Common myeloid progenitor, CD34-positive (primary cell): ENCODE results near the gene CCSAP.

Experiments used
- CTCF ChIA-PET: fragments of 350-600 bp; sonication (Branson Sonifier 250); formaldehyde crosslinking; loops from one replicate; lab custom pipeline; 2021; ENCODE audit warnings: antibody characterized with exemption; lab: Charles Lee
- POLR2A ChIA-PET: fragments of 350-600 bp; sonication (Branson Sonifier 250); formaldehyde crosslinking; loops from one replicate; lab custom pipeline; 2021; ENCODE audit warnings: antibody characterized with exemption; lab: Charles Lee
- DNase-seq, 3 donors: peaks; one replicate each; pipeline versions ENCODE4 v3.0.0 to v3.0.0-alpha.2; 2013
- H3K27ac ChIP-seq, 2 experiments: 1 replicate in 1 of 2; 2 replicates in 1 of 2; pipeline ENCODE4 v1.7.0; 2013; ENCODE audit warnings: inconsistent platforms in 2 of 2, low read length in 2 of 2, mild to moderate bottlenecking in 2 of 2, low read depth in 1 of 2, moderate library complexity in 1 of 2; ENCODE audit not compliant: severe bottlenecking in 2 of 2, insufficient read depth in 1 of 2, poor library complexity in 1 of 2
- H3K27me3 ChIP-seq, 5 experiments: replicated peaks in 2 of 5; 1 replicate in 3 of 5; 2 replicates in 2 of 5; pipeline versions ENCODE4 v1.6.1 to v1.7.0; 2013; ENCODE audit warnings: low read length in 4 of 5, mild to moderate bottlenecking in 2 of 5, moderate library complexity in 2 of 5, inconsistent platforms in 1 of 5; ENCODE audit not compliant: insufficient read depth in 5 of 5, control insufficient read depth in 4 of 5
- H3K36me3 ChIP-seq, 4 experiments: 1 replicate in 2 of 4; 2 replicates in 2 of 4; pipeline versions ENCODE4 v1.6.1 to v1.7.0; 2013; ENCODE audit warnings: low read length in 3 of 4, control low read depth in 1 of 4, mild to moderate bottlenecking in 1 of 4; ENCODE audit not compliant: control insufficient read depth in 4 of 4, insufficient read depth in 4 of 4
- H3K4me1 ChIP-seq, 4 experiments: 1 replicate in 3 of 4; 2 replicates in 1 of 4; pipeline versions ENCODE4 v1.6.1 to v1.7.1; 2013; ENCODE audit warnings: low read length in 3 of 4, mild to moderate bottlenecking in 3 of 4, control low read depth in 1 of 4, inconsistent platforms in 1 of 4, moderate library complexity in 1 of 4; ENCODE audit not compliant: control insufficient read depth in 4 of 4, insufficient read depth in 4 of 4; ENCODE audit errors: control extremely low read depth in 1 of 4
- H3K4me3 ChIP-seq, 7 experiments: 1 replicate in 4 of 7; 2 replicates in 3 of 7; pipeline versions ENCODE4 v1.5.1 to v1.7.0; 2013; ENCODE audit warnings: mild to moderate bottlenecking in 7 of 7, low read length in 6 of 7, moderate library complexity in 6 of 7, inconsistent platforms in 2 of 7, low read depth in 2 of 7, control low read depth in 1 of 7; ENCODE audit not compliant: insufficient read depth in 4 of 7, control insufficient read depth in 1 of 7; ENCODE audit errors: extremely low read depth in 1 of 7
- H3K9me3 ChIP-seq, 5 experiments: 1 replicate in 4 of 5; 2 replicates in 1 of 5; pipeline versions ENCODE4 v1.6.1 to v1.7.1; 2013; ENCODE audit warnings: low read length in 4 of 5, mild to moderate bottlenecking in 2 of 5, inconsistent platforms in 1 of 5, low read depth in 1 of 5, moderate library complexity in 1 of 5; ENCODE audit not compliant: control insufficient read depth in 4 of 5, insufficient read depth in 2 of 5; ENCODE audit errors: control extremely low read depth in 1 of 5
- WGBS: methylation state at CpG from one replicate; pipeline ENCODE4 v1.1.5; 2013; ENCODE audit not compliant: insufficient coverage; 5-methylcytosine and 5-hydroxymethylcytosine counted together

Gene CCSAP

DNA sequence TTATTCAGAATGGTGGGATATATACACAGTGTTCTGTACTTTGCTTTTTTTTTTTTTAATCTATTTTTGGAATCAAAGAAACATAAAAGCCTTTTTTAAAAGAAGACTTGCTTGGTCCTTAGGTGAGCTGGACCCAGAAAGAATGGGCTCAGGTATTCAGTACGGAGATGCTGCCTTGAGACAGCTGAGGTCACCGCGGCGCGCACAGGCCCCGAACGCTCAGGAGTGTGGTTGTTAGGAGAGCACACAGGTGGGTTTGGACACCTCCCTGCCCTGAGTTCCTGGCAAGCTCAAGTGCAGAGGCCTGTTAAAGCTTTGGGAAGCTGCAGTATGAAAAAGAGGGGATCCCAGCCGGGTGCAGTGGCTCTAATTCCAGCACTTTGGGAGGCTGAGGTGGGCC is 40.1 kb downstream of the CCSAP start:
- Histone ChIP-seq H3K4me3 (no peak overlapping the region), H3K4me1 (peaks cover 0 to 3% (median 1%) of the 10 kb centered on the region in 4 experiments), H3K36me3 (peaks cover 12 to 60% (median 34%) of the 10 kb centered on the region in 4 experiments), H3K27me3 (no peaks in the 10 kb centered on the region), H3K27ac (no peak overlapping the region), H3K9me3 (no peaks in the 10 kb centered on the region)
- ChIA-PET CTCF (interaction anchor here (0.6 kb wide), 1 partner anchor 1614 kb away, joined by 3 read pairs; no protein-coding TSS in a partner anchor), POLR2A (no interaction called here)
- 100% methylated on average over 2 of the region's 8 CpGs for WGBS
- no peak for DNase-seq

- Histone ChIP-seq H3K4me1 (peaks cover 0 to under 1% (median under 1%) of the 10 kb centered on the region in 4 experiments), H3K9me3 (no peaks in the 10 kb centered on the region), H3K27me3 (no peaks in the 10 kb centered on the region), H3K27ac (no peak overlapping the region), H3K4me3 (no peak overlapping the region), H3K36me3 (peaks cover 12 to 66% (median 42%) of the 10 kb centered on the region in 4 experiments)
- ChIA-PET CTCF (no interaction called here), POLR2A (no interaction called here)
- 100% methylated on average over 6 of the region's 6 CpGs for WGBS
- DNase-seq: no peak
These were observed 42.6 kb downstream of the CCSAP start for GRCh38 chr1:229300099-229300757.

DNA sequence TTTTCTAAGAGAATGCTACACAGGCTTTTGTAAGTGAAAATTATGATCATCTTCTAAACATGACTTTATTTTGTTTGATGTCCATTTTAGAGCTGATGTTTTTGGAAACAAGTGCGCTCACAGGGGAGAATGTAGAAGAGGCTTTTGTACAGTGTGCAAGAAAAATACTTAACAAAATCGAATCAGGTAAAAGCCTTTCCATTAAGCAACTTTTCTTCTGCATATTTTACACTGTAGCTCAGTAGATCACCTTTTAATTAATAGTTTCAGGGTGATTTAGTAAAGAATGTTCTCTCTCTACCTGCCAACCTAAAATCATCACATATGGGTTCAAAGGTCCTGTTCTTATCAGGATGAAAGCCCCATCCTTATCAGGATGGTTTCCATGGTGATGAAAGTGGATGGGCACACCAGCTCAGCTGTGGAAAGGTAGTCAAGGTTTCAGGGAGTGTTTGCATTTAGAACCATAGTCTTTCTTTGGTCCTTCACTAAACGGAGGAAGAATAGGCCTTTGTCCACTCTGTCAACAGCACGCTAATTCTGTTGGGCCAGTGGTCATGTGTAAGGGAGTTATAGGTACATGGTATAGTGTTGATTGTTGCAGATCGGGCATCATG is 43.9 kb downstream of the CCSAP start:
- H3K27me3 ChIP-seq: no peaks in the 10 kb centered on the region
- H3K27ac ChIP-seq: no peak overlapping the region
- no peaks in the 10 kb centered on the region for H3K4me1 ChIP-seq
- no peaks in the 10 kb centered on the region for H3K9me3 ChIP-seq
- POLR2A ChIA-PET: no interaction called here
- 97% methylated on average over 3 of the region's 5 CpGs for WGBS
- CTCF ChIA-PET: interaction anchor here (0.6 to 1.3 kb wide), 2 partner anchors 12 to 40 kb away, joined by 3 read pairs; no protein-coding TSS in a partner anchor
- no peak overlapping the region for H3K4me3 ChIP-seq
- no peak for DNase-seq
- H3K36me3 ChIP-seq: peaks cover 12 to 65% (median 40%) of the 10 kb centered on the region in 4 experiments

GRCh38 chr1:229298420-229298819 is 44.4 kb downstream of the CCSAP start:
- H3K36me3 ChIP-seq: peaks cover 12 to 64% (median 37%) of the 10 kb centered on the region in 4 experiments

DNA sequence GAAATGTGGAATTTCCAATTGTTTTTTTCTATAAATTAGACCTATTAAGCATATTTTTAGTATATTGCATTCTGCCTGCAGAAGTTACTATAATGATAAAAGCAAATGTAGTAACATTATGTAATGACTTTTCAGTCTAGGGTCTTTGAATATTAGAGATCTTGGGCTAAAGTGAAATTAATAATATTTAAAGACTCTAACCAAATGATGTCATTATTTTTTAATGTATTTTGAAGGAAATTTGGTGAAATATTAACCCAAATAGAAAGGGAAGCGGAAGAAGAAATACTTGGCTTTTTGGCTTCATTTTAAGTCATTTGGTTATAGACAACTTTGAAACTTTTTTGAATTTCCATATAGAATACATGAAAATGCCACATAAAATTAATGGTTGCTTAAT is 45.1 kb downstream of the CCSAP start:
- Histone ChIP-seq H3K4me1 (no peaks in the 10 kb centered on the region), H3K27me3 (no peaks in the 10 kb centered on the region), H3K9me3 (no peaks in the 10 kb centered on the region), H3K36me3 (peaks cover 12 to 58% (median 33%) of the 10 kb centered on the region in 4 experiments), H3K4me3 (no peak overlapping the region), H3K27ac (no peak overlapping the region)
- POLR2A ChIA-PET: no interaction called here
- no CpG with 5 or more reads among the region's 1 CpG for WGBS
- no peak for DNase-seq
- CTCF ChIA-PET: no interaction called here

More at GRCh38 chr1:229298420-229298819, 44.4 kb downstream of the CCSAP start:
- Histone ChIP-seq H3K4me1 (no peaks in the 10 kb centered on the region), H3K9me3 (no peaks in the 10 kb centered on the region), H3K27ac (no peak overlapping the region), H3K27me3 (no peaks in the 10 kb centered on the region), H3K4me3 (no peak overlapping the region)
- ChIA-PET CTCF (interaction anchor here (1.3 kb wide), 1 partner anchor 11 kb away, joined by 3 read pairs; no protein-coding TSS in a partner anchor), POLR2A (no interaction called here)
- no peak for DNase-seq

- no peaks in the 10 kb centered on the region for H3K4me1 ChIP-seq
- DNase-seq: no peak
- no peak overlapping the region for H3K27ac ChIP-seq
- WGBS: 88% methylated on average over 3 of the region's 3 CpGs
- H3K36me3 ChIP-seq: peaks cover 12 to 55% (median 33%) of the 10 kb centered on the region in 4 experiments
- no peaks in the 10 kb centered on the region for H3K27me3 ChIP-seq
- POLR2A ChIA-PET: no interaction called here
- no peak overlapping the region for H3K4me3 ChIP-seq
- CTCF ChIA-PET: no interaction called here
- H3K9me3 ChIP-seq: no peaks in the 10 kb centered on the region
These were observed 46.3 kb downstream of the CCSAP start for GRCh38 chr1:229296541-229296941.

- peaks cover 16 to 58% (median 34%) of the 10 kb centered on the region in 4 experiments for H3K36me3 ChIP-seq
- 98% methylated on average over 9 of the region's 11 CpGs for WGBS
These were observed 47.1 kb downstream of the CCSAP start for GRCh38 chr1:229295745-229296144.

More at GRCh38 chr1:229295745-229296144, 47.1 kb downstream of the CCSAP start:
- ChIA-PET POLR2A (no interaction called here), CTCF (interaction anchor here (1.3 kb wide), 1 partner anchor 8 kb away, joined by 3 read pairs; no protein-coding TSS in a partner anchor)
- H3K4me3 ChIP-seq: no peak overlapping the region
- H3K27ac ChIP-seq: no peak overlapping the region
- no peak for DNase-seq
- no peaks in the 10 kb centered on the region for H3K9me3 ChIP-seq
- no peaks in the 10 kb centered on the region for H3K4me1 ChIP-seq
- H3K27me3 ChIP-seq: no peaks in the 10 kb centered on the region
